Smooth muscle cell (in vitro differentiated cells): ENCODE measurements around the gene C1QTNF3. TPM values are rescaled to one million over a fixed set of nuclear protein-coding genes. Genes with fewer than 3 reads are reported as not detected.

Experiments used
- DNase-seq: peaks from one replicate; lab custom pipeline; 2025; ENCODE audit not compliant: unreplicated experiment; lab: John Stamatoyannopoulos, UW
- H2AFZ ChIP-seq: fragments of 200-600 bp; sonication (generic); 2 replicates; pipeline ENCODE4 v1.6.0; 2016; ENCODE audit warnings: antibody characterized with exemption, low read depth, mild to moderate bottlenecking
- H3F3A ChIP-seq: fragments of 200-600 bp; sonication (generic); 2 replicates; pipeline ENCODE4 v1.6.0; 2017; ENCODE audit warnings: antibody characterized with exemption, low read depth
- H3K27ac ChIP-seq: fragments of 200-600 bp; sonication (generic); 2 replicates; pipeline ENCODE4 v1.5.1; 2016; ENCODE audit warnings: low read depth, mild to moderate bottlenecking
- H3K27me3 ChIP-seq: fragments of 200-600 bp; sonication (generic); 2 replicates; pipeline ENCODE4 v1.6.1; 2016; ENCODE audit warnings: low read depth, mild to moderate bottlenecking
- H3K36me3 ChIP-seq: fragments of 200-600 bp; sonication (generic); 2 replicates; pipeline ENCODE4 v1.5.1; 2016; ENCODE audit warnings: low read depth
- H3K4me1 ChIP-seq: fragments of 200-600 bp; sonication (generic); 2 replicates; pipeline ENCODE4 v1.5.1; 2016; ENCODE audit warnings: low read depth
- H3K4me2 ChIP-seq: fragments of 200-600 bp; sonication (generic); 2 replicates; pipeline ENCODE4 v1.6.0; 2016; ENCODE audit warnings: mild to moderate bottlenecking
- H3K4me3 ChIP-seq: fragments of 200-600 bp; sonication (generic); 2 replicates; pipeline ENCODE4 v1.5.1; 2016; ENCODE audit warnings: mild to moderate bottlenecking
- H3K79me2 ChIP-seq: fragments of 200-600 bp; sonication (generic); 2 replicates; pipeline ENCODE4 v1.6.0; 2016; ENCODE audit warnings: low read depth, mild to moderate bottlenecking
- H3K9ac ChIP-seq: fragments of 200-600 bp; sonication (generic); 2 replicates; pipeline ENCODE4 v1.6.0; 2016; ENCODE audit warnings: low read depth
- H3K9me3 ChIP-seq: fragments of 200-600 bp; sonication (generic); replicated peaks from 2 replicates; pipeline ENCODE4 v1.5.1; 2016; ENCODE audit warnings: low read depth
- H4K20me1 ChIP-seq: fragments of 200-600 bp; sonication (generic); 2 replicates; pipeline ENCODE4 v1.6.0; 2016; ENCODE audit warnings: low read depth
- WGBS: methylation state at CpG from one replicate; pipeline ENCODE4 v1.1.7; 2016; ENCODE audit warnings: low lambda C conversion rate; 5-methylcytosine and 5-hydroxymethylcytosine counted together
- polyA plus RNA-seq: library from polyadenylated mRNA; unstranded; fragments of >200 nt; fragmentation: Nextera tagmentation; extraction: Ambion mirVana; gene quantifications from 2 replicates; pipeline ENCODE4 v1.2.1, GENCODE V29; 2016
- total RNA-seq: library from RNA; depleted of rRNA; stranded (reverse); fragments of >200 nt; gene quantifications from 2 replicates; pipeline ENCODE4 v1.2.3, GENCODE V29; 2014
- TF ChIP-seq, protein P1 (sequence below): fragments of 200-600 bp; sonication (generic); IDR thresholded peaks from 2 replicates; pipeline ENCODE4 v1.5.1; 2017; ENCODE audit warnings: borderline replicate concordance, mild to moderate bottlenecking, antibody characterized with exemption; ENCODE audit not compliant: insufficient read depth, poor library complexity, severe bottlenecking

Gene C1QTNF3
- total and polyA plus RNA-seq, 2 experiments from 2014 or later = 3.7 to 4.8 TPM

DNA sequence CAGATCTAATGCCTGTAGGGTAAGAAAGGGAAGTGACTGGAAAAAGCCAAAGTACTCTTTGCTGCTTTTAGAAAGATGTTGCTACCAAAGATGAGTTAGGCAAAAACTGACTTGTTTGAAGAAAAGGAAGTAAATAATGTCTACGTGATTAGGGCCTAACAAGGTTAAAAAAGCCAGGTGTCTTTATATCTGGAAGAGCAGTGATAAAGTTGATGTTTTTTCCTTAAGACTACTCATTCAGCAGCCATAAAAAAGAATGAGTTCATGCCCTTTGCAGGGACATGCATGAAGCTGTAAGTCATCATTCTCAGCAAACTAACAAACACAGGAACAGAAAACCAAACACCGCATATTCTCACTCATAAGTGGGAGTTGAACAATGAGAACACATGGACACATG lies 21.7 kb downstream of the C1QTNF3 start:
- H3K79me2 ChIP-seq = no peaks in the 10 kb centered on the region
- DNase-seq = no peak
- H2AFZ ChIP-seq = no peak overlapping the region
- 86% methylated on average over 2 of the region's 2 CpGs for WGBS
- no peaks in the 10 kb centered on the region for H4K20me1 ChIP-seq
- H3K9me3 ChIP-seq = no peaks in the 10 kb centered on the region
- H3K9ac ChIP-seq = no peak overlapping the region
- H3K4me3 ChIP-seq = no peak overlapping the region
- no peaks in the 10 kb centered on the region for H3K36me3 ChIP-seq
- H3K27me3 ChIP-seq = no peaks in the 10 kb centered on the region
- H3K4me1 ChIP-seq = peaks cover 7% of the 10 kb centered on the region
- no peak overlapping the region for H3K4me2 ChIP-seq
- no peak overlapping the region for H3K27ac ChIP-seq
- peaks cover 7% of the 10 kb centered on the region for H3F3A ChIP-seq
- TF ChIP-seq, protein P1, sequence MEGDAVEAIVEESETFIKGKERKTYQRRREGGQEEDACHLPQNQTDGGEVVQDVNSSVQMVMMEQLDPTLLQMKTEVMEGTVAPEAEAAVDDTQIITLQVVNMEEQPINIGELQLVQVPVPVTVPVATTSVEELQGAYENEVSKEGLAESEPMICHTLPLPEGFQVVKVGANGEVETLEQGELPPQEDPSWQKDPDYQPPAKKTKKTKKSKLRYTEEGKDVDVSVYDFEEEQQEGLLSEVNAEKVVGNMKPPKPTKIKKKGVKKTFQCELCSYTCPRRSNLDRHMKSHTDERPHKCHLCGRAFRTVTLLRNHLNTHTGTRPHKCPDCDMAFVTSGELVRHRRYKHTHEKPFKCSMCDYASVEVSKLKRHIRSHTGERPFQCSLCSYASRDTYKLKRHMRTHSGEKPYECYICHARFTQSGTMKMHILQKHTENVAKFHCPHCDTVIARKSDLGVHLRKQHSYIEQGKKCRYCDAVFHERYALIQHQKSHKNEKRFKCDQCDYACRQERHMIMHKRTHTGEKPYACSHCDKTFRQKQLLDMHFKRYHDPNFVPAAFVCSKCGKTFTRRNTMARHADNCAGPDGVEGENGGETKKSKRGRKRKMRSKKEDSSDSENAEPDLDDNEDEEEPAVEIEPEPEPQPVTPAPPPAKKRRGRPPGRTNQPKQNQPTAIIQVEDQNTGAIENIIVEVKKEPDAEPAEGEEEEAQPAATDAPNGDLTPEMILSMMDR = no peak

- Histone ChIP-seq H3K4me1 (peaks cover 7% of the 10 kb centered on the region), H4K20me1 (no peaks in the 10 kb centered on the region), H3K4me3 (no peak overlapping the region), H3K4me2 (no peak overlapping the region), H3K27me3 (no peaks in the 10 kb centered on the region), H3K79me2 (no peaks in the 10 kb centered on the region), H3K9me3 (no peaks in the 10 kb centered on the region), H3K9ac (no peak overlapping the region), H3F3A (peaks cover 7% of the 10 kb centered on the region), H3K27ac (no peak overlapping the region), H2AFZ (no peak overlapping the region), H3K36me3 (no peaks in the 10 kb centered on the region)
- WGBS = 92% methylated on average over 1 of the region's 1 CpG
- TF ChIP-seq, protein P1 = no peak
- DNase-seq = no peak
These were observed 22.3 kb downstream of the C1QTNF3 start for GRCh38 chr5:34020726-34021125.

DNA sequence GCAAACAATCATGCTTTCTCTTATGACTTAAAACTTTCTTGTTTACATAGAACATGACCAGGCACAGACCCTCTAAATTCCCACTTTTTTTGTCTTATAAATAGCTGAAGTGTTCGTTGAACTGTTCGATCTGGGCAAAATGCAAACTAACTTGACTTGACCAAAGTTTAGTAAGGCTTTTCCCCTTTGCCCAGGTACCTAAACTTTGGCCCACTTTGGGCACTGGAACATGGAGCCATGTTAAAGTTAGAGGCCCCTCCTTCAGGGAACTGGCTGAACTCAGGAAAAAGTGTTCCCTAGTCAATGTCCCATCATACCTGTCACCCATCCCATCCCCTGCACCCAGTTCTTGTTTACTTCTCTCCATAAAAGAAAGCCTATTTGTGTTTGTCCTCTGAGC lies 25.8 kb downstream of the C1QTNF3 start:
- Histone ChIP-seq H3K9me3 (no peaks in the 10 kb centered on the region), H3K9ac (no peak overlapping the region), H3K4me1 (peaks cover 4% of the 10 kb centered on the region), H3K4me3 (no peak overlapping the region), H3K79me2 (no peaks in the 10 kb centered on the region), H3K36me3 (no peaks in the 10 kb centered on the region), H3K4me2 (no peak overlapping the region), H4K20me1 (no peaks in the 10 kb centered on the region), H3F3A (peaks cover 5% of the 10 kb centered on the region), H3K27me3 (no peaks in the 10 kb centered on the region), H2AFZ (no peak overlapping the region), H3K27ac (no peak overlapping the region)
- TF ChIP-seq, protein P1 = no peak
- no peak for DNase-seq
- WGBS = 92% methylated on average over 2 of the region's 2 CpGs

DNA sequence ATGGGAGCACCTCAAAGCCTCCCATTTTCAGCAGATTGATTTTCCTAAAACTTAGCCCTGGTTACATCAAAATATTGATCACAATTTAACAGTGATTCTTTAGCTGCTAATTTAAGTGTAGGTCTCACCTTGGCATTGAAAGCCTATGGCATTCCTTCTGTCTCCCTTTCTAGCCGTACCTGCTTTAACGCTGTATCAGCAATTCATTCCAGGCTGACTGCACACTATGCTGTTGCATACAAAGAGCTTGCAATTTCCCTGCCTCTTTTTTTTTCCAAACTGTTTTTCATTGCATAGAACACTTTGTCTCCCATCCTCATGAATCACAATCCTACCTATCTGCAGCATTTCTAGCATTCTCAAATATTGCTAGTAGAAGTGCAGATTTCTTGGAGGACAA lies 26.3 kb downstream of the C1QTNF3 start:
- Histone ChIP-seq H3K27me3 (no peaks in the 10 kb centered on the region), H3K36me3 (no peaks in the 10 kb centered on the region), H3K4me3 (no peak overlapping the region), H2AFZ (no peak overlapping the region), H4K20me1 (no peaks in the 10 kb centered on the region), H3K9me3 (no peaks in the 10 kb centered on the region), H3K4me1 (no peaks in the 10 kb centered on the region), H3K9ac (no peak overlapping the region), H3K4me2 (no peak overlapping the region), H3K27ac (no peak overlapping the region), H3F3A (no peaks in the 10 kb centered on the region), H3K79me2 (no peaks in the 10 kb centered on the region)
- WGBS = 85% methylated on average over 2 of the region's 2 CpGs
- TF ChIP-seq, protein P1 = no peak
- no peak for DNase-seq
